Brain microvascular endothelial cell (primary cell): ENCODE measurements around the gene CNIH3.

Experiments used
- DNase-seq: peaks from one replicate; pipeline ENCODE4 v3.0.0-alpha.2; 2020
- H3K27ac ChIP-seq: fragments of 250-450 bp; sonication (Bioruptor Pico); 2 replicates; pipeline ENCODE4 v1.5.1; 2020; ENCODE audit warnings: mild to moderate bottlenecking, moderate library complexity
- H3K27me3 ChIP-seq: fragments of 250-450 bp; sonication (Bioruptor Pico); replicated peaks from 2 replicates; pipeline ENCODE4 v1.5.1; 2020; ENCODE audit warnings: mild to moderate bottlenecking
- H3K36me3 ChIP-seq: fragments of 250-450 bp; sonication (Bioruptor Pico); replicated peaks from 2 replicates; pipeline ENCODE4 v1.5.1; 2020; ENCODE audit warnings: mild to moderate bottlenecking
- H3K4me3 ChIP-seq: 2 replicates; pipeline ENCODE4 v1.5.1; 2011; ENCODE audit warnings: low read depth, mild to moderate bottlenecking, control low read depth, low read length, moderate library complexity
- CTCF ChIP-seq: IDR thresholded peaks from 2 replicates; pipeline ENCODE4 v1.5.1; 2011; ENCODE audit warnings: low read depth, mild to moderate bottlenecking, moderate library complexity, low read length, control low read depth, inconsistent platforms; ENCODE audit errors: missing control alignments
- in situ Hi-C: cut with HindIII; loops from 2 replicates; pipeline ENCODE4 v1.10.0; 2017; ENCODE audit warnings: low sequenced_read_pairs, low pct_ligation_motif_present

Gene CNIH3

DNA sequence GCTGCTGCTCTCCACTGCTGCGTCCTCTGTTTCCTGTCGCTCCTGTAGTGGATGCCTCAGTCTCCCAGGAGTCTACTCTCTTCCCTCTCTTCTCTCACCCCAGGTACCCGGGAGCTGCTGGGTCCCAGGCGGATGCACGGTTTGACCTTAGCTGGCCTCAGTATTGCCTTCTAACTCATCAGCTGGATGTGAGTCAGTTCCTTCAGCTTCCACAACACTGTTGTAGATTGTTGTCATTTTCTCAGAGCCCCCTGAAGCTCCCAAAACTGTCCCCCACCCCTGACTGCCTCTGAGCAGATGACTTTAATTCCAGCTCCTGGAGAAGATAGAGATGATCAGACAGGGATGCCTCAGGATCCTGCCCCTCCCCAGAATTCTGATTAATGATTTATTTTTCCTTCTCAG, 7.2 kb downstream of the CNIH3 start:
- in situ Hi-C loops = loop anchor here (25.0 kb wide), 1 partner anchor 111 kb away; no protein-coding TSS in a partner anchor
- Histone ChIP-seq H3K36me3 (no peaks in the 10 kb centered on the region), H3K4me3 (peak overlapping the region; percentile 13), H3K27me3 (peaks cover 2% of the 10 kb centered on the region), H3K27ac (peak overlapping the region; percentile 86)
- TF ChIP-seq CTCF = no peak
- DNase-seq = peak; percentile 75

DNA sequence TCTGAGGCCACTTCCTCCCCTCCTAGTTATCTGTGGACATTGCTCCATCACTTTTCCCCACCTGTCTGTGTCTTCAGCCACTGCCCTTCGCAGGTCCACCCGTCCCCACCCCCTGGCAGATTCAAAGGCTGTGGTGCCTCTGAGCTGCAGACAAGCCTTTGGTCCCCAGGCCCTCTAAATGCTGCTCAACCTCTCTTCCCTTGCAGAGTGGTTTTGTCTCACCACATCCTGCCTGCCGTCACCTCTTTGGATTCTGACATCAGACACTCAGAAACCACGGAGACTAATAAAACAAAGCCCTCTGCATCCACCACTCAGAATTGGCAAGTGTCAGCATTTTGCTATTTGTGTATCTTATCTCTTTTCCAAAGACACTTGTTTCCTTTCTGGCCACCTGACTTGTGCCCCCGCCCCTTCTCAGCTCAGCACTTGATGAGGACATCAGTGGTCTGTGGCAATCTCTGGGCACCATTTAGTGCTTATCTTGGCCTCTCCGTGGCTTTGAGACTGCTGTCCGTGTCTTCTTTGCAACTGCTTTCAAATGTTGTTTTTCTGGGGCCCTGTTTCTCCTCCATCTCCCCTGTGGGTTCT, 7.7 kb downstream of the CNIH3 start:
- DNase-seq = peak; percentile 96
- no peaks in the 10 kb centered on the region for H3K36me3 ChIP-seq
- no peak for TF ChIP-seq CTCF
- H3K4me3 ChIP-seq = peak overlapping the region; percentile 13
- in situ Hi-C loops = loop anchor here (25.0 kb wide), 1 partner anchor 112 kb away; no protein-coding TSS in a partner anchor
- H3K27ac ChIP-seq = peak overlapping the region; percentile 86
- H3K27me3 ChIP-seq = no peaks in the 10 kb centered on the region

DNA sequence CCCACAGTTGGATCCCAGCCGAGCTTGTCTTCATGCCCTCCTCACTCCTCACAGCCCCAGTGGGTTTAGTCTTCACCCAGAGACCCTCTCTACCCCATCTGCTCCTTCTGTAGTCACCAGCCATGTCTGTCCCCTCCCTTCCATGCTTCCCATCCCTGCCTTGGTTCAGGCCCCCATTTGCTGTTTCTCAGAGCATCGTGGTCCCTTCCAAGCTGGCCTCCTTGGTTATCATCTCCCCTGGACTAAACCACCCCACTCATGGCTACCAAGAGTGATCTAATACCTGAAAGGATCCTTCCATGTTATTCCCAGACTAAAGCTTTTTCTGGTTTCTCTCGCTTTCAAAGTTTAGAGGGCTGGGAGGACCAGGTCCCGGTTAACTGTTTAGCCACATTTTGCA, 8.3 kb downstream of the CNIH3 start:
- in situ Hi-C loops = loop anchor here (25.0 kb wide), 1 partner anchor 112 kb away; no protein-coding TSS in a partner anchor
- DNase-seq = no peak
- H3K27ac ChIP-seq = peak overlapping the region; percentile 26
- no peaks in the 10 kb centered on the region for H3K36me3 ChIP-seq
- H3K27me3 ChIP-seq = no peaks in the 10 kb centered on the region
- no peak for TF ChIP-seq CTCF
- no peak overlapping the region for H3K4me3 ChIP-seq

DNA sequence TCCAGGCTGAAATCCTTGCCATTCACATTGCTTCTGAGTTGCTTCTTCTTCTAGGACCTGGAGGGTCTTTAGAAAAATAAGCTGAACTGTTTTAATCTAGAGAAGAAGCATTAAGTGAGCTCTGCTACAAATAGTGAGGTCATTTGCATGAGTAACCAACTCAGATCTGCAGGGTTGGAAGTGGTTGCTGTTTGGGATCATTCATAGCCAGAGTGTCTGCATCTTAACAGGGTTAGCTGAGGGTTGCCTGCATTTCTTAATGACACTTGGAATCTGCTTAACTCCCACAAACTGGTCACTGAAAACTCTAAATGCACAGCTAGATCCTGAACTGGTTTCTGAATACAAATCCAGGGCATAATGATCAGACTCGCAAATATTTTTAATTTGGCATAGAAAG, 9.9 kb downstream of the CNIH3 start:
- Histone ChIP-seq H3K27me3 (no peaks in the 10 kb centered on the region), H3K4me3 (no peak overlapping the region), H3K36me3 (no peaks in the 10 kb centered on the region), H3K27ac (no peak overlapping the region)
- TF ChIP-seq CTCF = no peak
- in situ Hi-C loops = no loop called here
- peak; percentile 85 for DNase-seq

DNA sequence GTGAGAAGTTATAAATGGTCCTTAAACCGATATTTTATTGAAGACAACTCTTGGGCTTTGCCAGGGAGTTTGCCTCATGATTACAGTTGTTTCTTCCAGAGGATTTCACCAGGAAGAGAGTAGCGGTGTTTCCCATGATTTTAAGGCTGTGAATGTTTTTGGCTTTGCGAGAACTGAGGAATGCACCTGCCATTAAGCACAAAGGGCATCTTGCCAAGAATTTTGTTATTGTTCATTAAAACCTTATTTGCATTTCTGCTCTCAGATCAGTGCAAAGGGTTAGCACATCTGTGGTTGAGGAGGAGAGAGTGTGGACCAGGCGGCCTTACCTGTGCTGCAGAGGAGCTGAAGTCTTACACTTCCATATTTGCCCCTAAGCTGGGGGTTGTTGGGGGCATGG, 13.8 kb downstream of the CNIH3 start:
- Histone ChIP-seq H3K4me3 (no peak overlapping the region), H3K27ac (no peak overlapping the region), H3K36me3 (no peaks in the 10 kb centered on the region), H3K27me3 (no peaks in the 10 kb centered on the region)
- DNase-seq = no peak
- in situ Hi-C loops = no loop called here
- no peak for TF ChIP-seq CTCF
